RWPE1 (cell line): Measurements from ENCODE around the gene MAL.
A peak's percentile ranks its signal among the peaks of the same experiment; 100 is the strongest.

ENCODE experiments used
- CTCF ChIA-PET: fragments of 350-600 bp; sonication (Branson Sonifier 250); formaldehyde crosslinking; extraction: SDS; loops from one replicate; lab custom pipeline; 2021; lab: Yijun Ruan, JAX
- POLR2A ChIA-PET: fragments of 400-600 bp; formaldehyde crosslinking; extraction: SDS; loops from one replicate; lab custom pipeline; 2020; ENCODE audit warnings: antibody characterized with exemption; ENCODE audit not compliant: low non-redundant PET; lab: Yijun Ruan, JAX
- DNase-seq: peaks from one replicate; pipeline ENCODE4 v3.0.0; 2012; ENCODE audit warnings: low spot score
- H3K27ac ChIP-seq: fragments of 450-650 bp; 2 replicates; pipeline ENCODE4 v1.5.1; 2017
- TF ChIP-seq, protein P1 (sequence below): fragments of 450-650 bp; conservative IDR thresholded peaks from 2 replicates; pipeline ENCODE4 v1.5.1; 2017; ENCODE audit warnings: low read depth, mild to moderate bottlenecking

Gene MAL

DNA sequence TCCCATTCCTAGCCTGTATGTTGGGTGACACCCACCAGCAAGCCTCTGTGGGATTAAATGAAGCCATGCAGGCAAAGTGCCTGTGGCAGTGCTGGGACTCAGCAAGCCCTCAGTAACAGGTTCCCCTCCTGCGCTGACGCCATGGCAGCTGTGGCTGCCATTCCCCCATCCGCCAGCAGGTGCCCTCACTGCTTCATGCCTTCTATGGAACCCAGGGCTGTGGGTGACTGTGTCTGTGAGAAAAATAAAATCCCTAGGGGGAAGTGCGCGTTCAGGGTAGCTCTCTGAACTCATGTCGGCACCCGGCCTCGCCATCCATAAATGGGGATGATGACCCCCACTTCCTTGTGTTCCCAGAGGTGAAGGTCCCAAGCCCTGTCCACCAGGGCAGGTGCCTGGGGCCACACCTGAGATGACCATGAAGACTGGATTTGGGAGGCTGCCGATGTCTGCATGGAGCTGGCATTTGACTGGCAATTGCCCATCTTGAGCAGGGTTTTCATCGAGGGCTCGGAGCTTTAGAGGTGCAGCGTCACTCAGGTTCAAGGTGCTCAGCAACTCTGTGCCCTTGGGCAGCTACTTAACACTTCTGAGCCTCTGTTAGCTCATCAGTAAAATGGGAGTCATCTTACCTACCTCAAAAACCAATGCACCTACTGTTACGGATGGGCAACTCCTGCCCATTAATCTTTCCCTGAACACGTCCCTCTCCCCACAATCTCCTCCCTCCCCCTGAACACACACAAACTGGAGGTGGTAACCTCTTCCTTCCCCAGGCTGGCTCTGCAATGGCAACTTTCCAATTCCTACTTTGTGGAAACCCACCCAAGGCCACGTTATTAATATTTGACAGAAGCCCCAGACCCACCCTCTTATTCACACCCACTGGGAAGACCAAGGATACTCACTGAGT, 2.9 kb upstream of the MAL start:
- POLR2A ChIA-PET, result no interaction called here

GRCh38 chr2:95023222-95023597, 2.3 kb upstream of the MAL start:
- TF ChIP-seq, protein P1, sequence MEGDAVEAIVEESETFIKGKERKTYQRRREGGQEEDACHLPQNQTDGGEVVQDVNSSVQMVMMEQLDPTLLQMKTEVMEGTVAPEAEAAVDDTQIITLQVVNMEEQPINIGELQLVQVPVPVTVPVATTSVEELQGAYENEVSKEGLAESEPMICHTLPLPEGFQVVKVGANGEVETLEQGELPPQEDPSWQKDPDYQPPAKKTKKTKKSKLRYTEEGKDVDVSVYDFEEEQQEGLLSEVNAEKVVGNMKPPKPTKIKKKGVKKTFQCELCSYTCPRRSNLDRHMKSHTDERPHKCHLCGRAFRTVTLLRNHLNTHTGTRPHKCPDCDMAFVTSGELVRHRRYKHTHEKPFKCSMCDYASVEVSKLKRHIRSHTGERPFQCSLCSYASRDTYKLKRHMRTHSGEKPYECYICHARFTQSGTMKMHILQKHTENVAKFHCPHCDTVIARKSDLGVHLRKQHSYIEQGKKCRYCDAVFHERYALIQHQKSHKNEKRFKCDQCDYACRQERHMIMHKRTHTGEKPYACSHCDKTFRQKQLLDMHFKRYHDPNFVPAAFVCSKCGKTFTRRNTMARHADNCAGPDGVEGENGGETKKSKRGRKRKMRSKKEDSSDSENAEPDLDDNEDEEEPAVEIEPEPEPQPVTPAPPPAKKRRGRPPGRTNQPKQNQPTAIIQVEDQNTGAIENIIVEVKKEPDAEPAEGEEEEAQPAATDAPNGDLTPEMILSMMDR, result no peak
- no peak overlapping the region for H3K27ac ChIP-seq
- CTCF ChIA-PET, result interaction anchor here (0.5 to 5.7 kb wide), 15 partner anchors 9 to 105 kb away, joined by 3 to 72 read pairs (median 4); no protein-coding TSS in a partner anchor
- POLR2A ChIA-PET, result no interaction called here
- peak; percentile 39 for DNase-seq

More for the DNA sequence above, 2.9 kb upstream of the MAL start:
- H3K27ac ChIP-seq, result no peak overlapping the region
- DNase-seq, result peak; percentile 61
- CTCF ChIA-PET, result interaction anchor here (0.6 to 5.7 kb wide), 22 partner anchors 9 to 234 kb away, joined by 3 to 72 read pairs (median 4); no protein-coding TSS in a partner anchor
- TF ChIP-seq, protein P1, result peak; percentile 77

- no peak overlapping the region for H3K27ac ChIP-seq
- no peak for DNase-seq
- ChIA-PET CTCF (interaction anchor here (0.7 to 5.7 kb wide), 3 partner anchors 10 to 91 kb away, joined by 3 to 72 read pairs (median 6); no protein-coding TSS in a partner anchor), POLR2A (no interaction called here)
- TF ChIP-seq, protein P1, result no peak
Observed at GRCh38 chr2:95024371-95024770, 1.1 kb upstream of the MAL start.

GRCh38 chr2:95024960-95025405, 525 bp upstream of the MAL start:
- H3K27ac ChIP-seq, result no peak overlapping the region
- ChIA-PET POLR2A (no interaction called here), CTCF (interaction anchor here (0.7 to 5.7 kb wide), 2 partner anchors 53 to 1535 kb away, joined by 3 to 72 read pairs; no protein-coding TSS in a partner anchor)
- DNase-seq, result no peak
- TF ChIP-seq, protein P1, result no peak

- no peak overlapping the region for H3K27ac ChIP-seq
- TF ChIP-seq, protein P1, result no peak
- ChIA-PET POLR2A (no interaction called here), CTCF (interaction anchor here (1.4 to 5.7 kb wide), 2 partner anchors 27 to 51 kb away, joined by 6 to 72 read pairs; no protein-coding TSS in a partner anchor)
- no peak for DNase-seq
Observed at GRCh38 chr2:95026471-95027368, 1.2 kb downstream of the MAL start.

DNA sequence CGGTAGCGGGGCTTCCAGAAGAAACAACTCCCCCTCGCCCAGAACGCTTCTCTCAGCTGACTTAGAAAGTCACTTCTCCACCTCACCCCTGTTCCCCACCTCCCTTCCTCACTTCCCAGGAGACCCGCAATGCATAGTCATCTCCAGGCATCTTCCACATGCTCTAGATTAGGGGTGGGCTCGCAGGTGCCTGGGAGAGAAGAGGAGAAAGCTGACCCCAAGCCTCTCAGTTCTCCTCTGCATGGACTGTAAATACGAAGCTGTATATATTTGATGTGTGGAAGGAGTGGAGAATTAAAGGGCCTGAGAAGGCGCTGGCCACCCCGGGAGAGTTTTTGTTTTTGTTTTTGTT, 1.8 kb downstream of the MAL start:
- ChIA-PET POLR2A (no interaction called here), CTCF (no interaction called here)
- TF ChIP-seq, protein P1, result no peak
- H3K27ac ChIP-seq, result no peak overlapping the region
- no peak for DNase-seq
